ENCODE measurements around the gene GHRL. TPM values are rescaled to one million over a fixed set of nuclear protein-coding genes. Genes with fewer than 3 reads are reported as not detected.
"Not testable (repeated sequence)": the region's sequence is repeated elsewhere in the genome, so short reads cannot be mapped to it uniquely, and the experiment has no call there.

The GHRL gene
- total RNA-seq, 2 experiments from 2014 or later = not detected

- ChIA-PET POLR2A (no interaction called here), CTCF (no interaction called here)
Measured at GRCh38 chr3:10281951-10282350, 10.8 kb downstream of the GHRL start.

- POLR2A ChIA-PET = no interaction called here
- CTCF ChIA-PET = no interaction called here
Measured at GRCh38 chr3:10280571-10280970, 12.2 kb downstream of the GHRL start.

GRCh38 chr3:10280177-10280529, 12.6 kb downstream of the GHRL start:
- ChIA-PET CTCF (interaction anchor here (1.3 kb wide), 1 partner anchor 32 kb away, joined by 3 read pairs; the partner anchor contains the start of gene TATDN2), POLR2A (no interaction called here)

DNA sequence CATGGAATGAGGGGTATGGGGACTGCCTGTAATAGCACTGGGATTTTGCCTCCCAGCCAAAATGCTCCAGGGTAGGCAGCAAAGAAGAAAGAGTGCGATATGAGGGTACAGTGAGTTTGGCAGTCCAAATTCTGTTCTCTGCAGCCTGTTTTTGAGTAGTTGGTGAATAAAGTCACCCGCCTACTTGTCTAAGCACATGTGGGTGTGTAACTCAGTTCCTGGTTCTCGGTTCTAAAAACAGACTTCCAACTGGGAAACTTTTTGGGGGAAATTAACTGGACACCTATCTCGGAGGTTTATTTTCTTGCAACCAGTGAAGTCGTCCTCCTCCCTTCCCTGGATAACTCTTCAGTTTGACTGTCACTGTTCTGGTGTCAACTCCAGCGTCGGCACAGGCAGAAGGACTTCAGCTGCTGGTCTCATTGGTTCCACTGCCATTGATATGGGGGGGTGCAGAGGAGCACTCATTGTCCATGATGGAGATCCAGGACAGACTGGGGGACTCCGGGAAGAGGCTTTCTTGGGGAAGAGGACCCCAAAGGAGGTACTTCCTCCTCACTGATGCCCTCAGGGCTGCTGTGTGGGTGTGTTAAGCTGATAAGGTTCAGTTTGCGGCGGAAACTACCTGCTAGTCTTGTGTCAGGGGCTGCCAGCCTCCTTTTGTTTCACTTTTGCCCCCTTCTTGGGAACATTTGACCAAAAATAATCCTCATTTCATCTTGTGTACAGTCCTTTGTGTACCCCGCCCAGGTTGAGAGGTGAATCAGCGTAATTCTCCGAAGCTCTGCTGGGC, 13.2 kb downstream of the GHRL start:
- ChIA-PET POLR2A (no interaction called here), CTCF (interaction anchor here (1.3 kb wide), 1 partner anchor 31 kb away, joined by 3 read pairs; the partner anchor contains the start of gene TATDN2)

DNA sequence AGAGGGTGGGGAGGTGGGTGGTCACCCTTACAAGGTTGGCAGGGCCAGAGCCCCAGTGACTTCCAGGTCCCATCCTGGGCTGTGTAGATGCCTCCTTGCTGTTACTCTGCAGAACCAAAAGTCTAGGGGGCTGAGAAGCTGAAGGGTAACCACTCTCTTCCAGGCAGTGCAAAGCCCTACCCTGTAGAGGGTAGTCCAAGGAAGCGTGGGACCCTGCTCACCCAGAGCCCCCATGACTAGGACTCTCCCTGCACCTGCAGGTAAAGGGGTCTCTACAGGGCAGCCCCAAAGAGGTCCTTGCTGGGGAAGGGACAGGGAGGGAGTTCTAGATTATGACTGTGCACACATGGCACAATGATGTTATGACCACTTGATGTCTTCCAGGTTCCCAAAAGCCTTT, 14.2 kb downstream of the GHRL start:
- ChIA-PET POLR2A (no interaction called here), CTCF (no interaction called here)

DNA sequence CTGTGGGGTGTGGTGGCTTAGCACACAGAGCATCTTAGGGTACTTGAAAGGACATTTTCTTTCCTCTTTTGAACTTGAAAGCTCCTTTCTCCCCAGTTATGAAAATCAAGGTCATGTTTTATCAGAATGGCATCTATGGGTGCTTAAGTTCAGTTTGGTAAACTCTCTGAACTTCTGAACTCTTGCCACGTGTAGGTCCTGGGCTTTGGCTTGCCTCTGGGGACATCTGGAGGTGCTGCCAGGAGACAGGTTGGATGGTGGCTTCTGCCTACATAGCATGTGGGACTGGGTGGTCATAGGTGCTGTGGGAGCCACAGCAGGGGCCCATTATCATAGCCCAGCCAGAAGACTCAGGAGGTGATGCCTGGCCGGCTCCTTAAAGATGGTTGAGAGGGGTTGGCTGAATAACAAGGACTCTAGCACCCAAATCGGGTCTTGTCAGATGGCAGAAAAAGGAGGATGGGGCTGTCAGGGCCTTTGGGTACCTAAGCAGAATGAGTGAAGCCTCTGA, 15.6 kb downstream of the GHRL start:
- ChIA-PET CTCF (no interaction called here), POLR2A (no interaction called here)

DNA sequence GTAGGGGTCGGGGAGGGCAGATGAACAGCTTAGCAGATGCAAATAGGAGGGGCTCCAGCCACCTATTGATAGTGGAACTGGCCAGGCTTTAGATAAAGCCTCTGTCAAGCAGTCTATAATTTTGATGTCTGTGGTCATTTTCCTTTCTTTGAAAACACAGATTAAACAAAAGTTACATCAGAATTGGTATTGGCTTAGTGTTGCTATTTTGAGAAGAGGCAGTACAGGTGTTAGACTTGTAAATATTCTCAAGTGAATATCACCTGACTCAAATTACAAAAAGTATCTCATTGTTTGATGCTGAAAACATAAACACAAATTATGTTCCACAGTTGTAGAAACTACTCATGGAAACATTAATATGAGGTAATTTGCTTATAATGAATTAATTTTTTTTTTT, 18.1 kb downstream of the GHRL start:
- CTCF ChIA-PET = interaction anchor here (0.6 to 0.7 kb wide), 2 partner anchors 62 to 502 kb away, joined by 4 to 5 read pairs; no protein-coding TSS in a partner anchor
- POLR2A ChIA-PET = no interaction called here

DNA sequence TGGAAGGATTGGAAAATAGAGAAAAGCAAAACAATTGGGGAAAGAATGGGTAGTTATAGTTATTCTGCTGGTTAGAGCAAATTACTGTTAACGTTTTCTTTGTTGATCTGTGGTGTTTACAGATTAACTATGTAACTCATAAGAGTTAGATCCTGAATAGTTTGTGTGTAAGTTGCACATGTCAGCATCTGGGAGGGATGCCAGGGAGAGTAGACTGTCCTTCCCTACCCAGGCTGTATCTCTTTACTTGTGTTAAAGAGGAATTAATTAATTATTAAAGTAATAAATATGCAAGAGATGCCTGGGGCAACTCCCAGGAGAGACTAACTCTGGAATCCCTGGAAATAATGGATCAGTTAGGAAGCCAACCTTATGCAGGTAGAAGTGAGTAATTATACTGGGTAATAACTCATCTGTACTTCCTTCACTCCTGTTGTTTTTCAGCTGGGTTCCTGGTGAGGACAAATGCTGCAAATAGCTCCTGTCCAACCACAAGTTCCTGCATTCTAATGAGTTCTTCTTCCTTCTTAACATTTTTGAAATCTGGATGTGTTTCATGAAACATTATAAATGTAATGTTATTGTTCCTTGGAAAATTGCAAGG, 18.9 kb downstream of the GHRL start:
- POLR2A ChIA-PET = no interaction called here
- CTCF ChIA-PET = interaction anchor here (0.6 kb wide), 1 partner anchor 503 kb away, joined by 5 read pairs; no protein-coding TSS in a partner anchor

- ChIA-PET CTCF (interaction anchor here (1.4 kb wide), 1 partner anchor 9 kb away, joined by 3 read pairs; no protein-coding TSS in a partner anchor), POLR2A (interaction anchor here (0.6 to 1.6 kb wide), 3 partner anchors 9 to 47 kb away, joined by 3 to 4 read pairs (median 3); no protein-coding TSS in a partner anchor)
Measured at GRCh38 chr3:10272977-10273376, 19.8 kb downstream of the GHRL start.

DNA sequence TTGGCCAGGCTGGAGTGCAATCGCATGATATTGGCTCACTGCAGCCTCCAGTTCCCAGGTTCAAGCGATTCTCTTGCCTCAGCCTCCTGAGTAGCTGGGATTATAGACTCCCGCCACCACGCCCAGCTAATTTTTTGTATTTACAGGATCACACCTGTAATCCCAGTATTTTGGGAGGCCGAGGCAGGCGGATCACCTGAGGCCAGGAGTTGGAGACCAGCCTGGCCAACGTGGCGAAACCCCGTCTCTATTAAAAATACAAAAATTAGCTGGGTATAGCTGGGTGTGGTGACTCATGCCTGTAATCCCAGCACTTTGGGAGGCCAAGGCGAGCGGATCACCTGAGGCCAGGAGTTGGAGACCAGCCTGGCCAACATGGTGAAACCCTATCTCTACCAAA, 20.3 kb downstream of the GHRL start:
- ChIA-PET CTCF (interaction anchor here (1.4 kb wide), 1 partner anchor 8 kb away, joined by 3 read pairs; no protein-coding TSS in a partner anchor), POLR2A (interaction anchor here (0.6 to 1.6 kb wide), 3 partner anchors 9 to 46 kb away, joined by 3 to 4 read pairs (median 3); no protein-coding TSS in a partner anchor)

DNA sequence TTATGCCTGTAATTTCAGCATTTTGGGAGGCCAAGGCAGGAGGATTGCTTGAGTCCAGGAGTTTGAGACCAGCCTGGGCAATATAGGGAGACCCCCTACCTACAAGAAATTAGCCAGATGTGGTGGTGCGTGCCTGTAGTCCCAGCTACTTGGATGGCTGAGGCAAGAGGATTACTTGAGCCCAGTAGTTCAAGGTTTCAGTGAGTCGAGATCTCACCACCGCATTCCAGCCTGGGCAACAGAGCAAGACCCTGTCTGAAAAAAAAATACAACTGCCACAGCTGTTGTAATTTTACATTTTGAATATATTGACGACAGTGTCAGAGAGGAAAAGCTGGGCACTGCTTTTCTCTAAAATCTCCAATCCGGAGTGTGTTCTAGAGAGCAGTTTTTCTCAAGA, 23.3 kb downstream of the GHRL start:
- POLR2A ChIA-PET = no interaction called here
- CTCF ChIA-PET = interaction anchor here (1.6 kb wide), 1 partner anchor 8 kb away, joined by 3 read pairs; no protein-coding TSS in a partner anchor

- CTCF ChIA-PET = no interaction called here
- POLR2A ChIA-PET = no interaction called here
Measured at GRCh38 chr3:10268930-10269329, 23.8 kb downstream of the GHRL start.

DNA sequence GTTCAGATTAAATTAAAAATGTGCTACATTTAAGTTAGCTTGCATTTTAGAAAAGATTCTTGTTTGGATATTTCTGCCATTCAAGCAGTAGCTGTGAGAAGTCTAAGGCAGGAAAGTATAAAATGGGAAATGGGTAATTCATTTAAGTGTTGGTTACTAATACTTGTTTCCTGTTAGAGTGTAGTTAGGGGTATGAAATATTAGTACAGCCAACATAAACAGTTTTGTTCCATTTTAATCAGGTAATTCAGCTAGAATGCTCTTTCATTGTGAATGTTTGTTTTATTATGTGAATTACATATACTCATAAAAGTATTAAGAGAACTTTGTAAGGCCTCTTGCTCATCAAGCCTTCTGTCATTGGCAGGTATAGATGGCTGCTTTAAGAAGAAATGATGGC, 24.6 kb downstream of the GHRL start:
- CTCF ChIA-PET = no interaction called here
- POLR2A ChIA-PET = interaction anchor here (0.6 kb wide), 1 partner anchor 1132 kb away, joined by 4 read pairs; no protein-coding TSS in a partner anchor

DNA sequence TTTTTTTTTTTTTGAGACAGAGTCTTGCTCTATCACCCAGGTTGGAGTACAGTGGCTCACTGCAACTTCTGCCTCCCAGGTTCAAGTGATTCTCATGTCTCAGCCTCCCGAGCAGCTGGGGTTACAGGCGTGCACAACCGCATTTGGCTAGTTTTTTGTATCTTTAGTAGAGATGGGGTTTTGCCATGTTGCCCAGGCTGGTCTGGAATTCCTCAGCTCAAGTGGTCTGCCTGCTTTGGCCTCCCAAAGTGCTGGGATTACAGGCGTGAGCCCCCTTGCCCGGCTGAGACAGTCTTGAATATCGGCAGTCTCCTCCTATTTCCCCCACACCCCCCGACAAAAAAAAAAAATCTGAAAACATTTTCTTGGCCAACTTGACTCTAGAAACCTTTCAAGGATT, 25.8 kb downstream of the GHRL start:
- POLR2A ChIA-PET = not testable (repeated sequence)
- CTCF ChIA-PET = interaction anchor here (0.7 kb wide), 1 partner anchor 119 kb away, joined by 3 read pairs; no protein-coding TSS in a partner anchor

DNA sequence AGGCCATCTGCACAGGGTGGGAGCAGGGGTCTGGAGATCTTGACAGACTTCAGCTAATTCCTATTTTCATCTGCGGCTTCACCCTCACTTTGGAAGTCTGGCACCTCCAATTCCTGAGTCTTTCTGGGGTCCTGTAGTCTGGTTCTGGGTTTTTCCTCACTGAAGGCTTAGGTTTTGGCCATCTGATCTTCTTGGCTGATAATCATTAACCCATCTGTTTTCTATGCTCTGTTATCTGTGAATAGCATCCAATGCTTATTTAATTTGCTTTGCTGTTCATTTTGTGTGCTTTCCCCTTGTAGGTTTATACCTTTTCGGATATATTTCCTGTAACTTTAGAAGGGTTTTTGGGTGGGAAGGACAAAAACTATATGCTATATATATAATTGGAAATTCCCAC, 26.9 kb downstream of the GHRL start:
- POLR2A ChIA-PET = no interaction called here
- CTCF ChIA-PET = interaction anchor here (0.7 to 1.2 kb wide), 2 partner anchors 9 to 489 kb away, joined by 3 to 4 read pairs; no protein-coding TSS in a partner anchor

GRCh38 chr3:10263646-10264363, 28.9 kb downstream of the GHRL start:
- CTCF ChIA-PET = interaction anchor here (0.6 to 1.7 kb wide), 10 partner anchors 9 to 615 kb away, joined by 3 to 5 read pairs (median 3); partner anchors contain the start of gene MTMR14
- POLR2A ChIA-PET = interaction anchor here (1.2 kb wide), 1 partner anchor 9 kb away, joined by 4 read pairs; no protein-coding TSS in a partner anchor

GRCh38 chr3:10262027-10262426, 30.7 kb downstream of the GHRL start:
- CTCF ChIA-PET = interaction anchor here (0.6 to 1.2 kb wide), 5 partner anchors 8 to 372 kb away, joined by 3 to 4 read pairs (median 3); partner anchors contain the start of gene JAGN1
- POLR2A ChIA-PET = interaction anchor here (0.6 kb wide), 1 partner anchor 147 kb away, joined by 5 read pairs; no protein-coding TSS in a partner anchor

DNA sequence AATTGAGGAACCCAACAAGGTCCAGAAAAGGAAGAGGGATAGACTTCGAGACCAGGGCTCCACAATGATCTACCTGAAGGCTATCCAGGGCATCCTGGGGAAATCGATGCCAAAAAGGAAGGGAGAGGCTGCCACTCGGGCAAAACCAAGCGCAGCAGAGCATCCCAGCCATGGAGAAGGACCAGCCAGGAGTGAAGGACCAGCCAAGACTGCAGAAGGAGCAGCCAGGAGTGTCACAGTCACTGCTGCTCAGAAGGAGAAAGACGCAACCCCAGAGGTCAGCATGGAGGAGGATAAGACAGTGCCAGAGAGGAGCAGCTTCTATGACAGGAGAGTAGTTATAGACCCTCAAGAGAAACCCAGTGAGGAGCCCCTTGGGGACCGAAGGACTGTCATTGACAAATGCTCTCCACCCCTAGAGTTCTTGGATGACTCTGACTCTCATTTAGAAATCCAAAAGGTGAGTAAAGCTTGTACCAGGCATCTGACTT, 32.5 kb downstream of the GHRL start:
- POLR2A ChIA-PET = no interaction called here

DNA sequence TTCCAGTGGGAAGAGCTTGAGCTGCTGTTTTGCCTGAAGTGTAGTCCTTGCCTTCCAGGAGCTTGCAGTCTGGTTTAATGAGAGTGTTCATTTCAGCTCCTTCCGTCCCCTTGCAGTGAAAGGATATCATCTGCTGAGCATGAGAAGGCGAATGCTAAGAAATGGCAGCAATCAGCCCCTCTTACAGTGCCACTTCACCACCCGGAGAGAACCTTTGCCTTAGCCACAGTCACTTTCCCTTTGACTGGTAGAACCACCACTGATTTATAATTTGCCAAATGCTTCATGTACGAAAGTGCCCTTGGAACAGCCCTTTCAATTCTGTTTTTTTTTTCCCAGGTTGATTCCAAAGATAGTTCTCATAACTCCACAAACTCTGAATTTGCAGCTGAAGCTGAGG, 32.9 kb downstream of the GHRL start:
- POLR2A ChIA-PET = interaction anchor here (0.6 kb wide), 3 partner anchors 10 to 358 kb away, joined by 4 to 6 read pairs (median 4); no protein-coding TSS in a partner anchor
- CTCF ChIA-PET = interaction anchor here (1.1 kb wide), 1 partner anchor 11 kb away, joined by 3 read pairs; no protein-coding TSS in a partner anchor

More for the DNA sequence above, 32.5 kb downstream of the GHRL start:
- CTCF ChIA-PET = interaction anchor here (1.1 kb wide), 1 partner anchor 11 kb away, joined by 3 read pairs; no protein-coding TSS in a partner anchor

Measured in activated CD8-positive, alpha-beta memory T cell treated with anti-CD3 and anti-CD28 coated beads for 36 hours (primary cell).